ENCODE results near the gene LSM3. TPM values are rescaled to one million over a fixed set of nuclear protein-coding genes. Genes with fewer than 3 reads are reported as not detected.

Gene LSM3
- total and polyA plus RNA-seq, 9 of the 15 experiments (the other 6 are each of a cell fraction or from before 2014, with no cell fraction given): 33.8 to 203 (median 61.2) TPM

GRCh38 chr3:14245248-14245639 is 66.6 kb downstream of the LSM3 start (continued):
- TF ChIP-seq ZNF408 (CRISPR knock-in tag; IDR thresholded peaks at IDR 0.05; ENCODE audit: low read depth) (0 out of 2 replicates have a peak, but pooled peaks have one; percentile 40), TAF1 (IDR thresholded peaks at IDR 0.05; ENCODE audit: control insufficient read depth, extremely low read depth, insufficient read depth, low read length, severe bottlenecking) (no peak), BACH1 (tag; IDR thresholded peaks at IDR 0.05) (no peak), ARID3B (CRISPR knock-in tag; IDR thresholded peaks at IDR 0.05; ENCODE audit: borderline replicate concordance) (no peak), MECOM (CRISPR knock-in tag; IDR thresholded peaks at IDR 0.05) (no peak), ZNF780A (CRISPR knock-in tag; IDR thresholded peaks at IDR 0.05) (no peak), HDAC8 (tag; IDR thresholded peaks at IDR 0.05) (no peak), ZFP1 (CRISPR knock-in tag; IDR thresholded peaks at IDR 0.05) (no peak), ARID1B (IDR thresholded peaks at IDR 0.05) (no peak), SRSF7 (optimal IDR thresholded peaks at IDR 0.05; ENCODE audit: low read depth, low read length) (no peak), ZNF584 (CRISPR knock-in tag; IDR thresholded peaks at IDR 0.05; ENCODE audit: low read depth) (no peak), CCNT2 (IDR thresholded peaks at IDR 0.05; ENCODE audit: borderline replicate concordance, extremely low read depth, insufficient read length, low read depth, low read length) (no peak), KLF1 (tag; IDR thresholded peaks at IDR 0.05) (no peak), ZNF239 (CRISPR knock-in tag; IDR thresholded peaks at IDR 0.05) (no peak), HOXB6 (CRISPR knock-in tag; IDR thresholded peaks at IDR 0.05; ENCODE audit: borderline replicate concordance) (0 out of 2 replicates have a peak, but pooled peaks have one; percentile 41), CBX8 (IDR thresholded peaks at IDR 0.05; ENCODE audit: borderline replicate concordance, extremely low read depth, low read depth, low read length, poor library complexity, severe bottlenecking) (no peak), ZNF277 (CRISPR knock-in tag; IDR thresholded peaks at IDR 0.05; ENCODE audit: borderline replicate concordance) (peak; percentile 90), ZFX (CRISPR knock-in tag; IDR thresholded peaks at IDR 0.05) (no peak), ZNF699 (CRISPR knock-in tag; IDR thresholded peaks at IDR 0.05; ENCODE audit: insufficient replicate concordance) (no peak), MYC (IDR thresholded peaks at IDR 0.05; ENCODE audit: low read depth, low read length) (no peak), MYC (CRISPR knock-in tag; IDR thresholded peaks at IDR 0.05; ENCODE audit: borderline replicate concordance, low read depth) (0 out of 2 replicates have a peak, but pooled peaks have one; percentile 31), MBD1 (CRISPR knock-in tag; IDR thresholded peaks at IDR 0.05) (no peak), ZNF133 (CRISPR knock-in tag; IDR thresholded peaks at IDR 0.05) (no peak), NFIX (CRISPR knock-in tag; IDR thresholded peaks at IDR 0.05; ENCODE audit: low read depth) (peak; percentile 71), SLC30A9 (CRISPR knock-in tag; IDR thresholded peaks at IDR 0.05) (peak; percentile 59; the same call in 1 of the 2 replicates)

Data from K562 (cell line).